HG03280 (cell line): ENCODE measurements around the gene KRTAP5-2.
"Not testable (repeated sequence)": the region's sequence is repeated elsewhere in the genome, so short reads cannot be mapped to it uniquely, and the experiment has no call there.

Experiments
- ATAC-seq: cut with Tn5 transposase; IDR thresholded peaks from one replicate; pipeline ENCODE4 v1.9.1; 2021; ENCODE audit warnings: mild to moderate bottlenecking, moderate library complexity; ENCODE audit not compliant: unreplicated experiment

KRTAP5-2 gene

DNA sequence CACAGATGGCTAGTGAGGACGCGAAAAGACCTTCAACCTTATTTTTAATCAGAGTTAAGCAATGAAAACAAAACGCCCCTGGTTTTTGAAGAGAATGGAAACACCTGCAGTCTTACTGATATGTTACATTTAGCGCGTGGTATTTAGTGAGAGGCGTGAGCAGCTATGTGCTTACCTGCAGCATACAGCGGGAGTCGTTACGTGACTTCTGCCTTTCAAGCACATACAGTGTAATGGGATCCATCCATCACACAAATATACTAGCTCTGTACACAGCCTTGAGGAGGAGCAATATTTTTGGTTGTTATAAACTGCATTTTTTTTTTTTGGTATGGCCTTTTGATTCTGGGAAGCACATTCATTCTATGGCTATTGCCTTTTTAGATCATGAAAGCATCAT, 5.5 kb downstream of the KRTAP5-2 start:
- no peak for ATAC-seq

DNA sequence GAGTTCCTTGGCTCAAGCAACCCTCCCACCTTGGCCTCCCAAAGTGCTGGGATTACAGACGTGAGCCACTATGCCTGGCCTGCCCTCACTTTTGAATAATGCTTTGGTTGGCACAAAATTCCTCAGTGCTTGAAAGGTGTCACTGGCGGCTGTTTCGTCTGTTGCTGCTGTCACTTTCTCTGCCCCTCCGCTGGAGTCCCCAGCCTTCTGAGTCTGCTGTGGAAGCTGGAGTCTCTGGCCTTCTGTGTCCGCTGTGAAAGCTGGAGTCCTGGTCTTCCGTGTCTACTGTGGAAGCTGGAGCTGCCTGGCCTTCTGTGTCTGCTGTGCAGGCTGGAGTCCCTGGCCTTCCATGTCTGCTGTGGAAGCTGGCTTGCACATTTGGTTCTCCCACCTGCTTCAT, 8.1 kb downstream of the KRTAP5-2 start:
- no peak for ATAC-seq

DNA sequence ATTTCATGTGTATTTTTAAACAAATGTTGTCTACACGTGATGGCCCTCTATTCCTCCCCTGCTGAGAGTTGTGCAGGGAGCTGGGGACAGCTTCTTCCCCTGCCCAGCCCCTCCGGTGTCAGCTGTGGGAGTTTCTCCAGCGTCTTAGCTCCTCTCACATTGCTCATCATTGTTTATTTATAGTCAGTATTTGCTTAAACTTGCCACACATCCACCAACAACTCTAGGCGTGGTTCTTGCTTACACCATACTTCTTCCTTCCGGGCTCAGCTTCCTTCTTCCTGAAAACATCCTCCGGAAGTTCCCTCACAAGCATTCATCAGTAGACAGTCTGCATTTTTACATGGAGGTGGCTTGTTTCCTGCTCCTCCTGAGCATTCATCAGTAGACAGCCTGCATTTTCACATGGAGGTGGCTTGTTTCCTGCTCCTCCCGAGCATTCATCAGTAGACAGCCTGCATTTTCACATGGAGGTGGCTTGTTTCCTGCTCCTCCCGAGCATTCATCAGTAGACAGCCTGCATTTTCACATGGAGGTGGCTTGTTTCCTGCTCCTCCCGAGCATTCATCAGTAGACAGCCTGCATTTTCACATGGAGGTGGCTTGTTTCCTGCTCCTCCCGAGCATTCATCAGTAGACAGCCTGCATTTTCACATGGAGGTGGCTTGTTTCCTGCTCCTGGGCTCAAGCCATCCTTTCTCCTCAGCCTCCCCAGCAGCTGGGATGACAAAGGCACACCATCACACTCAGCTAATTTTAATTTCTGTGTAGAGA, 8.7 kb downstream of the KRTAP5-2 start:
- not testable (repeated sequence) for ATAC-seq

DNA sequence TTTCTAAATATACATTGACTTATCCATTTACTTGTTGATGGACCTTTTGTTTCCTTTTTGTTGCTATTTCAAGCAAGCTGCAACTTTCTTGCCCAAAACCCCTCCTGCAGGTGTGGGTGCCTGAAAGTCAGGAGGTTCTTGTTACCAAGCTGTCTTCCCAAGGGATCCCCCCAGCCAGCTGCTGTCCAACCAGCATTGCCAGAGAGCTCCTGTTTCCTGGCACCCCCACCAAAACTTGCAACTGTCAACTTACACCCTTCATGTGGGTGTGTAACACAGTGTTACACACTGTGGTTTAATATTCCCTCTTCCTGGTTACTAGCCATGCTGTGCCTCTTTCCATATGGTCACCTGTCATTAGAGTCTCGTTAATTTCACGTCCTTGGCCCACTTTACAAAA, 11.4 kb downstream of the KRTAP5-2 start:
- no peak for ATAC-seq

DNA sequence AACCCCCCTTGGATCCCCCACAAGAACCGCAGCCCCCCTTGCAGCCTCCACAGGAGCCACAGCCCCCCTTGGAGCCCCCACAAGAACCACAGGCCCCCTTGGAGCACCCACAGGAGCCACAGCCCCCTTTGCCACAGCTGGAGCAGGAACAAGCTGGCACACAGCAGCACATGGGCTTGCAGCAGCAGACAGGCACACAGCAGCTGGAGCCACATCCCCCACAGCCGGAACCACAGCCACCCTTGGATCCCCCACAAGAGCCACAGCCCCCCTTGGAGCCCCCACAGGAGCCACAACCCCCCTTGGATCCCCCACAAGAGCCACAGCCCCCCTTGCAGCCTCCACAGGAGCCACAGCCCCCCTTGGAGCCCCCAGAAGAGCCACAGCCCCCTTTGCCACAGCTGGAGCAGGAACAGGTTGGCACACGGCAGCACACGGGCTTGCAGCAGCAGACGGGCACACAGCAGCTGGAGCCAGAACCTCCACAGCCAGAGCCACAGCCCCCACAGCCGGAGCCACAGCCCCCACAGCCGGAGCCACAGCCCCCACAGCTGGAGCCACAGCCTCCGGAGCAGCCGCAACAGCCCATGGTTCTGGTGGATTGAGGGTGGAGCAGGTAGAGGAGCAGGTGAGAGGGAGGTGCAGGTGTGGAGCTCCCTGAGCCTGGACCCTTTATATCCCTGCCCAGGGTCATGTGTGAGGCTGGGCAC, 13.3 kb downstream of the KRTAP5-2 start, which contains the start of gene KRTAP5-1:
Gene KRTAP5-1, minus strand, starts transcription at position 623 of the 710 bp plus-strand sequence. Its CDS starts 34 bp downstream, at position 589.
- ATAC-seq, result not testable (repeated sequence)

DNA sequence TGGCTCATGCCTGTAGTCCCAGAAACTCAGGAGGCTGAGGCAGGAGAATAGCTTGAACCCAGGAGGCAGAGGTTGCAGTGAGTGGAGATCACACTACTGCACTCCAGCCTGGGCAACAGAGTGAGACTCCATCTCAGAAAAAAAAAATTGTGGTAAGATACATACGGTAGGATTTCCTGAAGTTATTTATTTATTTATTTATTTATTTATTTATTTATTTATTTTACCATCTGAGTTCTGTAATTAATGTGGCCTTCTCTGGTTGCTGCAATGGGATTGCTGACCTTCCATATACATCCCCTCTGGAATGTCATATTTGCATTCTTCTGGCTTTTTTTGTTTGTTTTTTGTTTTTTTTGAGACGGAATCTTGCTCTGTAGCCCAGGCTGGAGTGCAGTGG, 15.2 kb downstream of the KRTAP5-2 start:
- not testable (repeated sequence) for ATAC-seq

DNA sequence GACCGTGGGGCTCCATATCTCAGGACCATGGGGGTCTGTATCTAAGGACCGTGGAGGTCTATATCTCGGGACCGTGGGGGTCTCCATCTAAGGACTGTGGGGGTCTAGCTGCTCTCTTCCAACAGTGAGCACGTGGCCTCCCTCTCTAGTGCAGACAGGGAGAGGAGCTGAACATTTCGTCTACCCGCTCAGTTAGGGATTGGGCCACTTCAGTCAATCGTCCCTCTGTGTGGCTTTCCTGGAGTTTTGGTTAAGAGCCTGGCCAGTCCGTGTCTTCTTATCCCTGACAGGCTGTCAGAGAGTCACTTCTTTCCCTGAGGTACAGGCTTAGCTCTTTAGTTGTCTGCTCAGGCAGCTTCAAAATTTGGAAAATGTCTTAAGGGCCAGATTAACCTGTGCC, 16.1 kb downstream of the KRTAP5-2 start:
- ATAC-seq, result no peak

DNA sequence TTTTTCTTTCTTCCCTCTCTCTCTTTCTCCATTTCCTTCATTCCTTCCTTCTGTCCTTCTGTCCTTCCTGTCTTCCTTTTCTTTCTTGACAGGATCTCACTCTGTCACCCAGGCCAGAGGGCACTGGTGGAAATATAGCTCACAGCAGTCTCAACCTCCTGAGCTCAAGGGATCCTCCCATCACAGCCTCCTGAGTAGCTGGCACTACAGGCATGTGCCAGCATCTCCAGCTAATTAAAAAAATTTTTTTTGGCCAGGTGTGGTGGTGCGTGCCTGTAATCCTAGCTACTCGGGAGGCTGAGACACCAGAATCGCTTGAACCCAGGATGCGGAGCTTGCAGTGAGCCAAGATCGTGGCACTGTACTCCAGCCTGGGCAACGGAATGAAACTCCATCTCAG, 21.3 kb downstream of the KRTAP5-2 start:
- no peak for ATAC-seq

DNA sequence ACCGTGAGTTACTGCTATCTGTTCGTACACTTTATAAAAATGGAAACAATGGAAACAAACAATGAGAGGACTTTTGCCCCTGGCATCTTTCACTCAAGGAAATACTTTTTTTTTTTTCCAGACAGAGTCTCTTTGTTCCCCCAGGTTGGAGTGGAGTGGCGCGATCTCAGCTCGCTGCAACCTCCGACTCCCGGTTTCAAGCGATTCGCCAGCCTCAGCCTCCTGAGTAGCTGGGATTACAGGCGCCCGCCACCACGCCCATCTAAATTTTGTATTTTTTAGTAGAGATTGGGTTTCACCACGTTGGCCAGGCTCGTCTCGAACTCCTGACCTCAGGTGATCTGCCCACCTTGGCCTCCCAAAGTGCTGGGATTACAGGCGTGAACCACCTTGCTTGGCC, 22.3 kb downstream of the KRTAP5-2 start:
- not testable (repeated sequence) for ATAC-seq

DNA sequence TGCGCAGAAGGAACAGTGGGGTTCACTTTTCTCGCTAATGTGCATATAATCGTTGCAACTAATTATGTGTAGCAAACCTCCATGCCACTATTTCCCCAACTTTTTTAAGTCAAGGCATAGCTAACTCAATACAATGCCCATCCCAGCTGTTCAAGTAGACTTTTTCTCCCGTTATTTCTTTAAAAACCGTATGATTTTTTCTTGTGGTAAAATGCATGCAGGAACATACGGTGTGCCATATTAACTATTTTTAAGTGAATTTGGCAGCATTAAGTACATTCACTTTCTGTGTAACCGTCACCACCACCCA, 23.2 kb downstream of the KRTAP5-2 start:
- no peak for ATAC-seq

DNA sequence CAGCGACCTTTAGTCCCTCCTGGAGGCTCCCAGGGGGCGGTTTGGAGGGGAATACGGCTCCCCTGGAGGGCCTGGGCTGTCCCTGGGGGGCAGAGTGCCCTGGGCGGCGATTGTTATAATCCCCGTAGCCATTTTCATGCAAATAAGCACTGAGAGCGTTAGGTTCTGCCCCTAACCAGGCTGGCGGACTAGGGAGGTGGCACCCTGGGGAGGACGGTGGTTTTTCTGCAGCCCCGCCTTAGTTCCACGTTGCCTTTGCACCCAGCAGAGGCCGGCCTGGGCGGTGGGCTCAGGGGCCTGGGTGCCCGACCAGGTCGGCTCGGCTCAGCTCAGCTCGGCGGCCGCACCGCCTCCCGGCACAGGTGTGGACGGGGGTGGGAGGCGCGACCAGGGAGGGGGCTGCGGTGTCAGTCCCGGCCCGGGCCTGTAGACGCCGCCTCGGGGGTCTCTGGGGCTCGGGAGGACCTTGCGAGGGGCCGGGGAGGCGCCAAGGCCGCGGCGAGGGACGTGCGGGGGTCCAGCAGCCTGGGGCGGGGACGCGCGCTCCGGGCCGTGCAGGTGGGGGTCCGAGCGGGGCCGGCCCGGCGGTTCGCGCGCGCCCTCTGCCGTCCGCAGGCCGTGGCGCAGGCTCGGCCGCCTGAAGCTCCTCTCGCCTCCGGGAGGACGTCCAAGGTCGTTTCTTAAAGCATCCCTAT, 23.7 kb downstream of the KRTAP5-2 start:
- ATAC-seq, result no peak

DNA sequence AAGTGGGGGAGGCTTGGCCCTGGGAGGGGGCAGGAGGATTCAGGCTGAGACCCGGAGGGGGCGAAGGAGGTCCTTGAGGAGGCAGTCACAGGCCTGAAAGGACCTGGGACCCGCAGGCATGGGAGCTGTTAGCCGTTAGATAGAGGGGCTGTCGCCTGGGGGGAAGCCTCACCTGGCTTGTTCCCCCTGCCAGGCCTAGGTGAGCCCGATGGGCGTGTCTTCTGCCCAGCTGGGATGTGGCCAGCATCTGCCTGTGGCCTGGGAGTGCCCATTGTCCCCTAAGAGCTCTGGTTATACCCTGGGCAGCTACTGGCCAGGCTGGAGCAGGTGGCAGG, 24.2 kb downstream of the KRTAP5-2 start:
- ATAC-seq, result no peak

DNA sequence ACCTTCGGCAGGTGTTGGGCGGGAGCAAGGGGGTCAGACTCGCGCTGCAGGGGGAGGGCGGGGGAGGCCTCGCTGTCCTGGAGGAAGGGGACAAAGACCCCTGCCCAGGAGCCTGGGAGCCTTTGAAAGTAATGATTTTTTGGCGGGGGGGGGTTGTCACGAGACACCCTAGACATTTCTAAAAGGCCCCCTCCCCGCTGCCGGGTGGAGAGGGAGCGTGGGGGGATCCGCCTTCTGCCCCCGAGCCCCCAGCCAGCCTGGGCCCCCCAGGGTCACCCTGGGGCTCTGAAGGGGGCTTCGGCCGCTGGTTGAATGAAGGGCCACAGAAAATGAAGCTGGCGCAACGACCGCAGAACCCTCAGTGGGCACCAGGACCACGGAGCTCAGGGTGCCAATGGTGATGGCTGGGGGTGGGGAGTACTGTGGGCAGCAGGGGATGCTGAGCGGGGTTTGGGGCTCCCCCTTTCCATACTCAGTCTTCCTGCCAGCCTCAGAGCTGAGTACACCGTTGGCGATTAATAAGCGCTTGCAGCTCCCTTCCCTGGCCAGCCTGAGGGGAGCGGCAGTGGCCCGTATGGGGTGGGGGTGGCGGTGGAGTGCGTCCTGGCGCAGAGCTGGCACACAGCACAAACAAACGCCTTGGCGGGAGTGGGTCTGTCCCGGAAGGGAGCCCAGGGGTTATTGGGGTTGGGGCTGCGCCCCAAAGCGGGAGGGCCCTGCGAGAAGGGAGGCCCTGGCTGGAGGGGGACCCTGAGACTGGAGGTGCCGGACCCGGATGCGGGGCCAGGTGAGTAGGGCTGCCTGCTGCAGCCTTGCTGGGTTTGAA, 24.8 kb downstream of the KRTAP5-2 start:
- ATAC-seq, result no peak

DNA sequence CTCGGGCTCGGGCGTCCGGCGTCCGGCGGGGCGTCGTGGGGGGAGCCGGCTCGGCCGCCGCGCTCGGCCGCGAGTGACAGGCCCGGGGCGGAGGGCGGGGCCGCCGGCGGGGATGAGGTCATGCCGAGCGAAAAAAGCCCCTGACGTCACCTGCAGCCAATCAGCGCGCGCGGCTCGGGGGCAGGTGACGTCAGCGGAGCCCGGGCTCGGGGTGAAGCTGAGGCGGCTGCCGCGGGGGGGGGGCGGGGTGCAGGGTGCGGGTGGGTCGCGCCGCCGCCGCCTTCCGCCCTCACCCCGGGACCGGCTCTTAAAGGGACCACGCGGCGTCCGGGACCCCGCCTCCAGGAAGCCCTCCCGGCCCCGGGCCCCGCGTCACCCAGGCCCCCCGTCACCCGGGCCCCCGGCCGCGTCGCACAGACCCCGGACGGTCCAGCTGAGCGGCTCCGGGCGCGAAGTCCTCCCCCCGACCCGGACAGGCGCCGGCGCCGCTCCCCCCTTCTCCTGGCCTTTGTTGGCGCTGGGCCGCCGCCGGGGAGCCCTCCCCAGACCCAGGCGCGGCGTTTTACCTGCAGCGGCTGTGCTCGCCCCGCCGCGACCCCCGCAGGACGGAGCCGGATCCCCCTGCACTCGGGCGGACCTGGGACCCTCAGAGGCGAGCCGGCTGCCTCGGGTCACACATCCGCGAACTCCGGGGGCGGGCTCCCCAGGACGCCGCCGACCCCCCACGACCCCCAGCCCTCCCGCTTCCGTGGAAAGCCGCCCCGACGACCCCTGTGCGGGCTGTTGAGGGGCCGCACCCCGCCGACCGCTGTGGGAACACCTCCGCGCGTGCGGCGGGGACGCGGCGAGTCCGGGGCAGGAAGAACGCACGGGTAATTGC, 25.7 kb downstream of the KRTAP5-2 start, which contains the start of gene DUSP8:
Gene DUSP8, minus strand, starts transcription at position 75 of the 880 bp plus-strand sequence. CDS start 6,445 bp downstream, outside the sequence.
- ATAC-seq, result peak; percentile 62

DNA sequence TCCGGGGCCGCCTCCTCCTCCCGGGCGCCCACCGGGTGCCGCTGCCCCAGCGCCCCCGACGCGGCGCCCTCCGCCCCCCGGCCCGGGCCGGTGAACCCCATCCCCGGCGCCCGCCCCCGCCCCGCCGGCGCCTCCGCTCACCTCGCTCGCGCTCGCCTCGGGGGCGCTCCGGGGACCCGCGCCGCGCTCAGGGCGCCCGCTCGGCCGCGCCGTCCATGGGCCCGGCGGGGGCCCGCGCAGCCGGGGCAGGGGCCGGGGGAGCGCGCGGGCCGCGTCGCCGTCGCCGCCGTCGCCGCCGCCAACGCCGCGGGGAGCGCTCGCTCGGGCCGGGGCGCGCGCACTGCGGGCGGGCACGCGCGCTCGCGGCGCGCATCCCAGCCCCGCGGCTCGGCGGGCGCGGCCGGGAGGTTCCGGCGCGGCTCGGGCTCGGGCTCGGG, 26.3 kb downstream of the KRTAP5-2 start:
- no peak for ATAC-seq

DNA sequence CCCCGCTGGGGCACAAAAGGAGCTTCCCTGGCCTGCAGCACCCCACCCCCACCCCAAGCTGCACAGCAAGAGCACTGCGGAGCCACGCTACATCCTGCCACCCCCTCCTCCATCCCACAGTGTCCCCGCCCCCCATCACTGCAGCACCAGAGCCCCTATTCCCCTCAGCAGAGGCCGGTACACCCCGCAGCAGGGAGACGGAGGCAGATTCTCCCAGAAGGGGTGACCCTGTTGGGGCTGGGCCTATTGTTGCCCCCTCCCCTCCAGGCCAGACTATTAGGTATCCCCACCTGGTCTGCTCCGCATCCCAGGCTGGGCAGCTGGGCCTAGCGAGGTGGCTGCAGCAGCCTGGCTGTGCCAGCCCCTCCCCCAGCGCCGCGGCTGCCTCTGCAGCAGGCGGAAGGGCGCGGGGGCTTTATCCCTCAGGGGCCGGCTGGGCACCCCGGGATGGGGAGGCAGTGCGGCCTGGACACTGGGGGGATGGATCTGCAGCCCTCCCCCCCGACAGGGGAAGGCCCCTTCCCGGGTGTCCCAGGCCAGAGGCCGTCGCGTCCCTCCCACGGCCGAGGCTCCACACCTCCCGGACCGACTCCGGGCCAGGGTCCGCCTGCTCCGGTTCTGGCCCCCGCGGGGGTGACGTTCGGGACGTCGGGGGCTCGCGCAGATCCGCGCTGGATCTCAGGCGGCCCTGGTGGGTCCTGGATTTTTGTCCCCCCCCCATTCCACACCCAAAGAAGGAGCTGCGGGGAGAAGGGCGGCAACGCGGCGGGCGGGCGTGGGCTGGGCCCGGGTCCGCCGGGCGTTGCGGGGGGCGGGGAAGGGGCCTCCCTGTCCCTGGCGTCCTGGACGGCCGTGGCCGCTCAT, 27.0 kb downstream of the KRTAP5-2 start:
- ATAC-seq, result no peak

DNA sequence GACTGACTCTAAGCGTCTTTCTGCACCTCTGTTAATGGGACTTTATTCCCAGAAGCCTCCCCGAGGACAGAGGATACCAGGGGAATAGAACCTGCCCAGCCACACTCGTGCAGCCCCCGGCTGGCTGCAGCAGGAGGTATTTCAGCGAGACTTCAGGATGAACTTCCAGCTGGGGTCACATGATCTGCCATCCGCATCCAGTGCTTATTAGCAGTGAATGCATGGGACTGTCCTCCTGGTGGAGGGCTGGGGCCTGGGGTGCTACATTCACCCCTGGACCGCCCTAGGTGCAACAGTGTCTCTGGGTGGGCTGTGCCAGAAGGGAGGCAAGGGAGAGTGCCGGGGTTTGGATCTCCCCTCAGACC, 27.6 kb downstream of the KRTAP5-2 start:
- ATAC-seq, result no peak

DNA sequence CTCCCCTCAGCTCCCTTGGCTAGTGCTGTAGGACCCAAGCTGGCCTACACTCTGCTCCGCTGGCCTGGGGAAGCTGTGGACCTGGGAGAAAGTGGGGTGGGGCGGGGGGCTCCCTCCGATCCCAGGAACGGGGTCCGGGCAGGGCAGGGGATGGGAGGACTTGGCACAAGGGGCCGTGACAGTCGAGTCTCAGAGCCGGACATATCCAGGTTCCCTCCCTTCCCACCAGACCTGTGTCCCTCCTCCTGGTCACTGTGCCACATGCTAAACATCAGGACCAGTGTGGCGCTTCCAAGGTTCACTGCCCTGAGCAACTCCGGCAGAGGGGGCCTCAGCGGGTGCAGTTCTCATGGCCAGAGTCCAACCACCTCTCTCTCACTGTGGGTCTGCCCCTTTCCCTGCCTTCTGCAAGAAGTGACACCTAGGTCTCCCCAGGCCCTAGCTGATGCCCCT, 28.1 kb downstream of the KRTAP5-2 start:
- no peak for ATAC-seq

DNA sequence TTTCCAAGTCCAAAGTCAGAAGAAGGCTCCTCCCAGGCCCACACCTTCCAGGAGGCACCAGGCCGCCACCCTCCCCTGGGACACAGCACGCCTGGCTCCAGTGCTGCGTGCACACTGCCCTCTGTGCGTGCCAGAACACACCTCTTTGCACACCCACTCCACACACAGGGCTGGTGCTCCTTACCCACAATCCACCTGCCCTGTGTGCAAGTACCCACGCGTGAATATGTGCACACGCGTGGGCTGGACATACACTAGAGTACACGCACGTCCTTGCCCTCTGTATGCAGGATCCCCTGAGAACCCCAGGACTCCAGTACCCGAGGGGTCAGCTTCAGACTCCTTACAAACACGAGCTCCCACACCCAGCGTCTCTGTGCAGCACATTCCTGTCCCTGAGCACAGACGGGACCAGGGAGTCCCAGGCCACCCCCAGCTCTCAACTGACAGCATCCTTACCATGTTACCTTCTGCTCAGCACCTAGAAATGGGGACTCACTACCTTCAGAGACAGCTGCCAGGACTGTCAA, 28.8 kb downstream of the KRTAP5-2 start:
- ATAC-seq, result no peak
